Neuronal stem cell (in vitro differentiated cells): ENCODE measurements around the gene TAF4.

Experiments used
- DNase-seq: peaks from one replicate; pipeline ENCODE4 v3.0.0-alpha.2; 2013; ENCODE audit warnings: low spot score
- H2AFZ ChIP-seq: one replicate; pipeline ENCODE4 v1.6.1; 2013; ENCODE audit warnings: mild to moderate bottlenecking, low read length, inconsistent platforms
- H2AK5ac ChIP-seq: 2 replicates; pipeline ENCODE4 v1.6.1; 2013; ENCODE audit warnings: low read depth, mild to moderate bottlenecking, inconsistent platforms, low read length, moderate library complexity, mixed read lengths
- H2BK120ac ChIP-seq: 2 replicates; pipeline ENCODE4 v1.6.1; 2013; ENCODE audit warnings: low read depth, mild to moderate bottlenecking, inconsistent platforms, low read length, moderate library complexity, mixed read lengths
- H2BK12ac ChIP-seq: one replicate; pipeline ENCODE4 v1.6.1; 2013; ENCODE audit warnings: low read length, inconsistent platforms
- H2BK15ac ChIP-seq: 2 replicates; pipeline ENCODE4 v1.6.1; 2013; ENCODE audit warnings: mild to moderate bottlenecking, low read length, inconsistent platforms, mixed read lengths
- H2BK5ac ChIP-seq: one replicate; pipeline ENCODE4 v1.6.1; 2013; ENCODE audit warnings: inconsistent platforms, mild to moderate bottlenecking, low read length, moderate library complexity
- H3K14ac ChIP-seq: one replicate; pipeline ENCODE4 v1.6.1; 2013; ENCODE audit warnings: low read length, inconsistent platforms
- H3K18ac ChIP-seq: 2 replicates; pipeline ENCODE4 v1.6.1; 2013; ENCODE audit warnings: low read length, inconsistent platforms
- H3K23ac ChIP-seq: 2 replicates; pipeline ENCODE4 v1.6.1; 2013; ENCODE audit warnings: low read depth, mild to moderate bottlenecking, mixed read lengths, low read length, inconsistent platforms; ENCODE audit not compliant: poor library complexity
- H3K27ac ChIP-seq: replicated peaks from 3 replicates; pipeline ENCODE4 v1.5.1; 2013; ENCODE audit warnings: low read length, inconsistent platforms
- H3K27me3 ChIP-seq, 3 experiments: 2 replicates each; pipeline ENCODE4 v1.6.1; 2013; ENCODE audit warnings: low read length in 3 of 3, mild to moderate bottlenecking in 2 of 3, inconsistent platforms in 1 of 3, low read depth in 1 of 3, mixed read lengths in 1 of 3, moderate library complexity in 1 of 3; ENCODE audit not compliant: control insufficient read depth in 3 of 3, insufficient read depth in 3 of 3
- H3K36me3 ChIP-seq, 2 donors: replicated peaks in 1 of 2; 2 replicates each; pipeline ENCODE4 v1.6.1; 2013; ENCODE audit warnings: low read length in 2 of 2; ENCODE audit not compliant: control insufficient read depth in 2 of 2, insufficient read depth in 2 of 2
- H3K4ac ChIP-seq: 2 replicates; pipeline ENCODE4 v1.6.1; 2013; ENCODE audit warnings: inconsistent platforms, mild to moderate bottlenecking, low read length, moderate library complexity
- H3K4me1 ChIP-seq, 2 donors: 1 replicate in 1 of 2; 2 replicates in 1 of 2; pipeline ENCODE4 v1.6.1; 2013; ENCODE audit warnings: low read length in 2 of 2, low read depth in 1 of 2; ENCODE audit not compliant: control insufficient read depth in 2 of 2, insufficient read depth in 1 of 2
- H3K4me2 ChIP-seq: one replicate; pipeline ENCODE4 v1.6.1; 2013; ENCODE audit warnings: mild to moderate bottlenecking, low read length, inconsistent platforms; ENCODE audit not compliant: insufficient read depth, poor library complexity, severe bottlenecking
- H3K4me3 ChIP-seq, 2 donors: 2 replicates each; pipeline ENCODE4 v1.5.1; 2013; ENCODE audit warnings: low read length in 2 of 2, mild to moderate bottlenecking in 2 of 2, inconsistent platforms in 1 of 2, moderate library complexity in 1 of 2
- H3K79me1 ChIP-seq: one replicate; pipeline ENCODE4 v1.6.1; 2013; ENCODE audit warnings: low read depth, mild to moderate bottlenecking, inconsistent platforms, low read length, moderate library complexity
- H3K9ac ChIP-seq: one replicate; pipeline ENCODE4 v1.6.1; 2013; ENCODE audit warnings: mild to moderate bottlenecking, low read depth, low read length, inconsistent platforms; ENCODE audit not compliant: poor library complexity
- H3K9me3 ChIP-seq, 2 donors: replicated peaks in 1 of 2; 2 replicates each; pipeline versions ENCODE3 to v1.6.1; 2013; ENCODE audit warnings: low read length in 2 of 2, mild to moderate bottlenecking in 2 of 2, inconsistent platforms in 1 of 2, low read depth in 1 of 2, mixed read lengths in 1 of 2, moderate library complexity in 1 of 2; ENCODE audit not compliant: control insufficient read depth in 2 of 2, insufficient read depth in 1 of 2
- H4K8ac ChIP-seq: one replicate; pipeline ENCODE4 v1.6.1; 2013; ENCODE audit warnings: low read depth, mild to moderate bottlenecking, inconsistent platforms, low read length, moderate library complexity
- H4K91ac ChIP-seq: one replicate; pipeline ENCODE4 v1.6.1; 2013; ENCODE audit warnings: low read length, low read depth, mild to moderate bottlenecking, inconsistent platforms; ENCODE audit not compliant: poor library complexity
- WGBS, 2 donors: extraction: QIAGEN DNeasy Blood & Tissue Kit; methylation state at CpG; one replicate each; pipeline ENCODE4 v1.1.7; 2013; ENCODE audit warnings: missing lambda C conversion rate in 2 of 2, mixed read lengths in 1 of 2; ENCODE audit not compliant: insufficient read length in 2 of 2, insufficient replicate concordance in 1 of 2; ENCODE audit errors: extremely low coverage in 2 of 2; 5-methylcytosine and 5-hydroxymethylcytosine counted together

TAF4 gene

GRCh38 chr20:62049342-62050165, 16.1 kb downstream of the TAF4 start:
- Histone ChIP-seq H3K4me1 (peaks cover 4% of the 10 kb centered on the region in 2 donors), H3K23ac (peak overlapping the region; percentile 29), H2AK5ac (peak overlapping the region; percentile 19), H4K8ac (no peak overlapping the region), H3K4ac (no peak overlapping the region), H3K18ac (no peak overlapping the region), H2BK12ac (no peak overlapping the region), H3K27ac (no peak overlapping the region), H2BK15ac (no peak overlapping the region), H3K36me3 (peaks cover 9 to 15% of the 10 kb centered on the region in 2 donors), H3K27me3 (no peaks in the 10 kb centered on the region), H4K91ac (no peak overlapping the region), H3K9ac (peak overlapping the region; percentile 40), H2BK120ac (no peak overlapping the region), H3K14ac (no peak overlapping the region), H2BK5ac (no peak overlapping the region), H2AFZ (no peak overlapping the region), H3K4me3 (peak overlapping the region in 1 of 2 donors; percentile 32), H3K4me2 (no peak overlapping the region), H3K79me1 (peaks cover 50% of the 10 kb centered on the region), H3K9me3 (peaks cover 0 to 9% of the 10 kb centered on the region in 2 donors)
- WGBS, 2 donors = no CpG with 5 or more reads among the region's 22 CpGs
- no peak for DNase-seq

- Histone ChIP-seq H3K4me2 (no peak overlapping the region), H2BK12ac (no peak overlapping the region), H2BK120ac (no peak overlapping the region), H2BK15ac (no peak overlapping the region), H2BK5ac (no peak overlapping the region), H2AK5ac (peak overlapping the region; percentile 19), H3K23ac (peak overlapping the region; percentile 29), H3K4ac (no peak overlapping the region), H2AFZ (no peak overlapping the region), H3K79me1 (peaks cover 45% of the 10 kb centered on the region), H3K27ac (no peak overlapping the region), H3K14ac (peak overlapping the region; percentile 94), H3K27me3 (no peaks in the 10 kb centered on the region), H3K18ac (no peak overlapping the region), H4K8ac (no peak overlapping the region), H3K9ac (no peak overlapping the region), H3K4me3 (peak overlapping the region in 1 of 2 donors; percentile 32), H3K36me3 (peaks cover 4 to 8% of the 10 kb centered on the region in 2 donors), H4K91ac (no peak overlapping the region), H3K4me1 (peaks cover 4% of the 10 kb centered on the region in 2 donors), H3K9me3 (peaks cover 0 to 8% of the 10 kb centered on the region in 2 donors)
- no peak for DNase-seq
- WGBS, 2 donors = no CpG with 5 or more reads among the region's 18 CpGs
These were observed 16.8 kb downstream of the TAF4 start for GRCh38 chr20:62048821-62049291.

- Histone ChIP-seq H2BK12ac (no peak overlapping the region), H2BK5ac (peak overlapping the region; percentile 66), H4K8ac (peak overlapping the region; percentile 43), H3K4me2 (no peak overlapping the region), H3K4me1 (peaks cover 4% of the 10 kb centered on the region in 2 donors), H3K14ac (peak overlapping the region; percentile 94), H3K27me3 (no peaks in the 10 kb centered on the region), H3K79me1 (peaks cover 48% of the 10 kb centered on the region), H3K4ac (no peak overlapping the region), H2BK120ac (no peak overlapping the region), H3K23ac (peak overlapping the region; percentile 73), H2AK5ac (no peak overlapping the region), H2BK15ac (no peak overlapping the region), H3K27ac (no peak overlapping the region), H3K36me3 (peaks cover 2 to 3% of the 10 kb centered on the region in 2 donors), H3K18ac (no peak overlapping the region), H4K91ac (no peak overlapping the region), H2AFZ (no peak overlapping the region), H3K9me3 (peaks cover 0 to 3% of the 10 kb centered on the region in 2 donors), H3K9ac (no peak overlapping the region), H3K4me3 (peak overlapping the region in 1 of 2 donors; percentile 11)
- no peak for DNase-seq
- WGBS, 2 donors = no CpG with 5 or more reads among the region's 7 CpGs
These were observed 17.3 kb downstream of the TAF4 start for GRCh38 chr20:62048346-62048761.

- H3K4ac ChIP-seq = no peak overlapping the region
- peaks cover 44% of the 10 kb centered on the region for H3K79me1 ChIP-seq
- no peak overlapping the region for H3K23ac ChIP-seq
- no peak overlapping the region for H2BK15ac ChIP-seq
- no peak overlapping the region for H3K27ac ChIP-seq
- WGBS, 2 donors = no CpG with 5 or more reads among the region's 24 CpGs
- H3K27me3 ChIP-seq = no peaks in the 10 kb centered on the region
- no peak overlapping the region for H4K8ac ChIP-seq
- H3K14ac ChIP-seq = no peak overlapping the region
- H3K36me3 ChIP-seq = peaks cover under 1 to 1% of the 10 kb centered on the region in 2 donors
- no peak overlapping the region for H3K4me2 ChIP-seq
- DNase-seq = no peak
- H2BK12ac ChIP-seq = no peak overlapping the region
- H3K9ac ChIP-seq = no peak overlapping the region
- H4K91ac ChIP-seq = no peak overlapping the region
- no peak overlapping the region for H2BK5ac ChIP-seq
- no peak overlapping the region for H3K4me3 ChIP-seq
- H2BK120ac ChIP-seq = no peak overlapping the region
- H2AK5ac ChIP-seq = no peak overlapping the region
- H2AFZ ChIP-seq = no peak overlapping the region
- H3K4me1 ChIP-seq = peaks cover 4% of the 10 kb centered on the region in 2 donors
- H3K18ac ChIP-seq = no peak overlapping the region
- H3K9me3 ChIP-seq = no peaks in the 10 kb centered on the region
These were observed 17.9 kb downstream of the TAF4 start for GRCh38 chr20:62047666-62048345.
